Cardiac fibroblast (primary cell): ENCODE data around the gene SECISBP2.
"Not testable (repeated sequence)": the region's sequence is repeated elsewhere in the genome, so short reads cannot be mapped to it uniquely, and the experiment has no call there.

Experiments used
- DNase-seq, 2 donors: peaks; one replicate each; pipeline versions ENCODE4 v3.0.0 to v3.0.0-alpha.2; 2010; ENCODE audit warnings: low read depth in 2 of 2
- H3K4me3 ChIP-seq, 2 donors: replicated peaks in 1 of 2; 1 replicate in 1 of 2; 2 replicates in 1 of 2; pipeline ENCODE4 v1.5.1; 2011; ENCODE audit warnings: low read depth in 2 of 2, low read length in 2 of 2, mild to moderate bottlenecking in 2 of 2, moderate library complexity in 1 of 2
- CTCF ChIP-seq: IDR thresholded peaks from one replicate; pipeline ENCODE4 v1.5.1; 2011; ENCODE audit warnings: low read depth, mild to moderate bottlenecking, low read length, inconsistent platforms

SECISBP2 gene

DNA sequence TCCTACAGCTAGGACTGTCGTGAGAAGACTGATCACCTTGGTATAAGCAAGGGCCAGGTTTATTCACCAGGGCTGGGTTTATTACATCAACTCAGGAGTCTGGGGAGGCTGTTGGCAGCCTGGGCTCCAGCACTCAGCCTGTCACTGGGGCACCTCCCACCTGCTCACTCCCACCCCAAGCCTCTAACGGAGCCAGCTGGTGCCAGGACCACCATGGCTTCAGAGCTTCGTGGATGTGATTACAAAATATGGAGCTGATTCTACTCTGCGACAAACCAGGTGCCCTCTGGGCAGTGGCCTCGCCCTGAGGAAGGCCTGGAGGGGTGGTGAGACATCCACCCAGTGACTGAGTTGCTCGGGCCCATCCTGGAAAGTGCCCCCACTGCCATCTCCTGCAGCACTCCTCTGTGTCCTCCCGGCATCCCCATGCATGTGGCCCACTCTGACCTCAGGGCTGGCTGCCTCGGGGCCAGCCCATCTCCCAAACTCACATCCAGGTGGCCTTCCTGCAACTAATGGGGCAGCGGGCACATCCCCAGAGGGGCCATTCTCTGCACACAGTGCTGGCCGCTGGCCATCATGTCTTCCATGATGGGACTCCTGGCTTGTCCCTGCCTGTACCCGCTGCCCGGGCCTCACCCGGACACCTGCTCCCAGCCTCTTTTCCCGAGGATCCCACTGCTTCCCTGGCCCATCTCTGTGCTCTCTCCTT is 49.6 kb downstream of the SECISBP2 start:
- no peak for TF ChIP-seq CTCF
- H3K4me3 ChIP-seq, result no peak overlapping the region
- DNase-seq, result no peak

GRCh38 chr9:89368550-89368949 is 50.2 kb downstream of the SECISBP2 start:
- H3K4me3 ChIP-seq, result no peak overlapping the region
- TF ChIP-seq CTCF, result no peak

DNA sequence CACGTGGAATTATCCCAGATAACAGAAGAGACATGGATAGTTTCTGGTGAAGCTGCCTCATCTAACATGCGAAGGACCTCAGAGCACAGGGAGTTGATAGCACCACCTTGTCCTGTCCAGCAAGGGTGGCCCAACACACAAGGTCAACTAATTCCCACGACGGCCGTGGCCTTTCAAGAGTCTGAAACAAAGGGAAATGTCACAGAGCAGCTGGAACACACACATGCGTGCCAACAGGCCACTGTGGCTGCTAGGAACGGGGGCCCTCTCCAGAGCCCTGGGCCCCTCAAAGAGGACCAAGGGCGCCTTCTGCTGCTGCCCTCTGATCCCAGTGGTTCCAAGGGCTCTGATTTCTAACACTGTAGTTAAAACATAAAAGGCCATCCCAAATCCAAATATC is 50.7 kb downstream of the SECISBP2 start:
- TF ChIP-seq CTCF, result no peak
- DNase-seq, result no peak
- no peak overlapping the region for H3K4me3 ChIP-seq

More at GRCh38 chr9:89368550-89368949, 50.2 kb downstream of the SECISBP2 start:
- DNase-seq, result no peak

DNA sequence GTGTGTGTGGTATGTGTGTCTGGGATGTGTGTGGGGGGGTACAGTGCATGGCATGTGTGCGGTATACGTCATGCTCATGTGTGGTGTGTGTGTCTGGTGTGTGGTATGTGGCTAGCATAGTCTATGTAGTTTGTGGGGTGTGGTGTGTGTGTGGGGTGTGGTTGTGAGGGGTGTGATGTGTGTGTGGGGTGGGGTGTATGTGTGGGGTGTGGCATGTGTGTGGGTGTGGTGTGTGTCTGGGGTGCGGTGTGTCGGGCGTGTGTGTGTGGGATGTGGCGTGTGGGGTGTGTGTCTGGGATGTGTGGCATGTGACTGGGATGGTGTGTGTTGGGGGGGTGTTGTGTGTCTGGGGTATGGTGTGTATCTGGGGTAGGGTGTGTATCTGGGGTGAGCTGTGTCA is 52.3 kb downstream of the SECISBP2 start:
- no peak for DNase-seq
- no peak overlapping the region for H3K4me3 ChIP-seq
- no peak for TF ChIP-seq CTCF

DNA sequence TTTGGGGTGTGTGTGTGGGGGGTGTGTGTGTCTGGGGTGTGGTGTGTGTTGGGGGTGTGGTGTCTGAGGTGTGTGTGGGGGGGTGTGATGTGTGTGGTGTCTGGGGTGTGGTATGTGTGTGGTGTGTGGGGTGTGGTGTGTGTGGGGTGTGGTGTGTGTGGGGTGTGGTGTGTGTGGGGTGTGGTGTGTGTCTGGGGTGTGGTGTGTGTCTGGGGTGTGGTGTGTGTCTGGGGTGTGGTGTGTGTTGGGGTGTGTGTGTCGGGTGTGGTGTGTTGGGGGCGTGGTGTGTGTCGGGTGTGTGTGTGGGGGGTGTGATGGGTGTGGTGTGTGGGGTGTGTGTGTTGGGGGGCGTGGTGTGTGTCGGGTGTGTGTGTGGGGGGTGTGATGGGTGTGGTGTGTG is 53.5 kb downstream of the SECISBP2 start:
- not testable (repeated sequence) for DNase-seq, H3K4me3 ChIP-seq

DNA sequence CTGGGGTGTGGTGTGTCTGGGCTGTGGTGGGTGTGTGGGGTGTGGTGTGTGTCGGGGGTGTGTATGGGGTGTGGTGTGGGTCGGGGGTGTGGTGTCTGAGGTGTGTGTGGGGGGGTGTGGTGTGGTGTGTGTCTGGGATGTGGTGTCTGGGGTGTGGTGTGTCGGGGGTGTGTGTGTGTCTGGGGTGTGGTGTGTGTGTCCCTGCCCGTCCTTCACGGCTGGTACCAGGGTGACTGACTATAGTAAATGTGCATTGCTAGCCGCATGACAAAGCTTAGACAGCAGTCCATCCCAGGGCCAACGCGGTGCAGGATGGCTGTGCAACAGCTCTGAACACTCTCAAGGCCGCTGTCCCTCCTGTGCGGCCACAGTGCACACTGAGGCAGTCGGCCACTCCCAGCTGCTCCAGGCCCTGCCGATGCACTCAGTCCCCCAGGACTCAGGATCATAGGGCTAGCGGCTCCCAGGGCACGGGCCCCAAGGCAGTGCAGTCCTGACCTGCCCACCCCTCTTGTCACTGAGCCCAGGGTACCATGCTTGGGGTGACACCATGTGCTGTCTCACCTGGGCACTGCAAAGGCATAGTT is 54.0 kb downstream of the SECISBP2 start:
- no peak for DNase-seq
- H3K4me3 ChIP-seq, result no peak overlapping the region
- TF ChIP-seq CTCF, result no peak

DNA sequence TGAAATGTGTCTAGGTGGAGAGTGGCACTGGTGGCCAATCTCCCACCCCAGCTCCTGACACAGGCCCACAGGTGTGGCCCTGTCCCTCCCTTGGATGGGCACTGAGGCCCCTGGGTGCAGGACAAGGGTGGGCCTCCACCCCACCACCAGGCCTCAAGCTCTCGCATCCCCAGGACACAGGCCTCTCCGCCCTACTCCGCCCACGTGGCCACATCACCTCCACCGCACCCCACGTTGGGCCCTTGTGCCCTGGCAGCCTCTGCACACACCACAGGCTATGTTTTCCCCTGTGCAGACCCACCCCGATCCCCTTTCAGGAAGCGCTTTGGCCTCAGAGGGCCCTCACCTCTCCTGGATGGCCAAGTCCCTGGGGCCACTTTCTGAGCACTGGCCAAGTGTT is 54.7 kb downstream of the SECISBP2 start:
- no peak for TF ChIP-seq CTCF
- H3K4me3 ChIP-seq, result no peak overlapping the region
- no peak for DNase-seq
